Karpas-422 (cell line): ENCODE results near the gene NACA2. TPM values are rescaled to one million over a fixed set of nuclear protein-coding genes. Genes with fewer than 3 reads are reported as not detected.
"Not testable (repeated sequence)": the region's sequence is repeated elsewhere in the genome, so short reads cannot be mapped to it uniquely, and the experiment has no call there.

Experiments used
- DNase-seq: peaks from one replicate; pipeline ENCODE4 v3.0.0-alpha.2; 2015
- H2AFZ ChIP-seq: fragments of 200-600 bp; sonication (generic); 2 replicates; pipeline ENCODE4 v1.6.1; 2014; ENCODE audit warnings: antibody characterized with exemption, low read length, mixed read lengths
- H3K27ac ChIP-seq: fragments of 200-600 bp; sonication (generic); 2 replicates; pipeline ENCODE4 v1.5.1; 2014; ENCODE audit warnings: mild to moderate bottlenecking, low read length, moderate library complexity
- H3K27me3 ChIP-seq: fragments of 200-600 bp; sonication (generic); 2 replicates; pipeline ENCODE4 v1.6.1; 2014; ENCODE audit warnings: low read length, mixed read lengths
- H3K36me3 ChIP-seq: fragments of 200-600 bp; sonication (generic); 2 replicates; pipeline ENCODE4 v1.6.1; 2014; ENCODE audit warnings: low read length, mixed read lengths; ENCODE audit not compliant: insufficient read depth
- H3K4me1 ChIP-seq: fragments of 200-600 bp; sonication (generic); 2 replicates; pipeline ENCODE4 v1.6.1; 2014; ENCODE audit warnings: mild to moderate bottlenecking, low read length, mixed read lengths
- H3K4me2 ChIP-seq: fragments of 200-600 bp; sonication (generic); 2 replicates; pipeline ENCODE4 v1.6.1; 2014; ENCODE audit warnings: low read length, low read depth, mild to moderate bottlenecking; ENCODE audit not compliant: poor library complexity, severe bottlenecking
- H3K4me3 ChIP-seq: fragments of 200-600 bp; sonication (generic); 2 replicates; pipeline ENCODE4 v1.5.1; 2014; ENCODE audit warnings: mild to moderate bottlenecking, antibody characterized with exemption, low read length, mixed read lengths
- H3K79me2 ChIP-seq: fragments of 200-600 bp; sonication (generic); 2 replicates; pipeline ENCODE4 v1.6.1; 2014; ENCODE audit warnings: mild to moderate bottlenecking, low read length, mixed read lengths
- H3K9ac ChIP-seq: fragments of 200-600 bp; sonication (generic); 2 replicates; pipeline ENCODE4 v1.6.0; 2014; ENCODE audit warnings: low read length
- H3K9me2 ChIP-seq: fragments of 200-600 bp; sonication (generic), shearing (Covaris generic); replicated peaks from 2 replicates; pipeline ENCODE4 v1.6.0; 2014; ENCODE audit warnings: mild to moderate bottlenecking, low read length, moderate library complexity; ENCODE audit not compliant: insufficient read depth
- H3K9me3 ChIP-seq: fragments of 300-700, 200-600 bp; sonication (generic); 2 replicates; pipeline ENCODE4 v1.6.1; 2014; ENCODE audit warnings: low read length, mixed read lengths
- H4K20me1 ChIP-seq: fragments of 200-600 bp; sonication (generic); 2 replicates; pipeline ENCODE4 v1.6.1; 2014; ENCODE audit warnings: mild to moderate bottlenecking, antibody characterized with exemption, low read length, low read depth; ENCODE audit not compliant: insufficient read depth
- total RNA-seq: library from RNA; depleted of rRNA; stranded (reverse); fragments of >200 nt; shearing (Covaris generic); gene quantifications from 2 replicates; pipeline ENCODE4 v1.2.3, GENCODE V29; 2014; ENCODE audit warnings: low replicate concordance

The NACA2 gene
- total RNA-seq, 1 experiment from 2014 or later: not detected

GRCh38 chr17:61571624-61572023 is 19.4 kb downstream of the NACA2 start:
- no peak overlapping the region for H3K27ac ChIP-seq
- H2AFZ ChIP-seq: no peak overlapping the region
- no peaks in the 10 kb centered on the region for H4K20me1 ChIP-seq
- H3K79me2 ChIP-seq: no peaks in the 10 kb centered on the region
- no peaks in the 10 kb centered on the region for H3K9me3 ChIP-seq
- H3K27me3 ChIP-seq: no peaks in the 10 kb centered on the region
- DNase-seq: peak; percentile 11
- H3K4me2 ChIP-seq: no peak overlapping the region
- no peak overlapping the region for H3K4me3 ChIP-seq
- H3K9me2 ChIP-seq: no peaks in the 10 kb centered on the region
- H3K36me3 ChIP-seq: no peaks in the 10 kb centered on the region
- no peak overlapping the region for H3K9ac ChIP-seq
- no peaks in the 10 kb centered on the region for H3K4me1 ChIP-seq

- no peaks in the 10 kb centered on the region for H3K9me3 ChIP-seq
- H3K4me3 ChIP-seq: no peak overlapping the region
- H3K27ac ChIP-seq: no peak overlapping the region
- H3K36me3 ChIP-seq: no peaks in the 10 kb centered on the region
- no peak overlapping the region for H3K9ac ChIP-seq
- H3K4me1 ChIP-seq: no peaks in the 10 kb centered on the region
- H3K79me2 ChIP-seq: no peaks in the 10 kb centered on the region
- H4K20me1 ChIP-seq: no peaks in the 10 kb centered on the region
- no peaks in the 10 kb centered on the region for H3K27me3 ChIP-seq
- no peaks in the 10 kb centered on the region for H3K9me2 ChIP-seq
- no peak overlapping the region for H3K4me2 ChIP-seq
- no peak overlapping the region for H2AFZ ChIP-seq
- DNase-seq: peak; percentile 68
Measured at GRCh38 chr17:61570118-61570517, 20.9 kb downstream of the NACA2 start.

GRCh38 chr17:61569525-61569924 is 21.5 kb downstream of the NACA2 start:
- H3K36me3 ChIP-seq, H3K79me2 ChIP-seq, H3K9ac ChIP-seq, H3K27ac ChIP-seq, H3K4me1 ChIP-seq, H3K4me2 ChIP-seq, H3K4me3 ChIP-seq, H4K20me1 ChIP-seq, H3K9me3 ChIP-seq, H2AFZ ChIP-seq, H3K9me2 ChIP-seq, H3K27me3 ChIP-seq: not testable (repeated sequence)
- DNase-seq: peak; percentile 16

- no peaks in the 10 kb centered on the region for H3K36me3 ChIP-seq
- H3K9me3 ChIP-seq: no peaks in the 10 kb centered on the region
- H3K4me1 ChIP-seq: no peaks in the 10 kb centered on the region
- no peak overlapping the region for H3K4me2 ChIP-seq
- no peaks in the 10 kb centered on the region for H3K79me2 ChIP-seq
- H3K27ac ChIP-seq: no peak overlapping the region
- peak; percentile 14 for DNase-seq
- H4K20me1 ChIP-seq: no peaks in the 10 kb centered on the region
- no peak overlapping the region for H3K4me3 ChIP-seq
- no peaks in the 10 kb centered on the region for H3K27me3 ChIP-seq
- H2AFZ ChIP-seq: no peak overlapping the region
- no peak overlapping the region for H3K9ac ChIP-seq
- no peaks in the 10 kb centered on the region for H3K9me2 ChIP-seq
Measured at GRCh38 chr17:61568219-61569072, 22.6 kb downstream of the NACA2 start.

GRCh38 chr17:61567045-61567802 is 23.8 kb downstream of the NACA2 start:
- H3K4me3 ChIP-seq: no peak overlapping the region
- H3K27me3 ChIP-seq: no peaks in the 10 kb centered on the region
- H4K20me1 ChIP-seq: no peaks in the 10 kb centered on the region
- no peaks in the 10 kb centered on the region for H3K9me3 ChIP-seq
- H2AFZ ChIP-seq: no peak overlapping the region
- H3K36me3 ChIP-seq: no peaks in the 10 kb centered on the region
- DNase-seq: peak; percentile 9
- H3K9ac ChIP-seq: no peak overlapping the region
- no peak overlapping the region for H3K4me2 ChIP-seq
- no peaks in the 10 kb centered on the region for H3K4me1 ChIP-seq
- no peaks in the 10 kb centered on the region for H3K9me2 ChIP-seq
- H3K79me2 ChIP-seq: no peaks in the 10 kb centered on the region
- no peak overlapping the region for H3K27ac ChIP-seq

- not testable (repeated sequence) for H3K9ac ChIP-seq, H3K4me3 ChIP-seq, H3K36me3 ChIP-seq, H3K4me1 ChIP-seq, DNase-seq, H2AFZ ChIP-seq, H3K9me3 ChIP-seq, H3K27ac ChIP-seq, H4K20me1 ChIP-seq, H3K79me2 ChIP-seq, H3K27me3 ChIP-seq, H3K4me2 ChIP-seq, H3K9me2 ChIP-seq
Measured at GRCh38 chr17:61566448-61566847, 24.6 kb downstream of the NACA2 start.

- DNase-seq, H3K9me2 ChIP-seq, H4K20me1 ChIP-seq, H3K27ac ChIP-seq, H3K4me2 ChIP-seq, H3K9me3 ChIP-seq, H3K9ac ChIP-seq, H2AFZ ChIP-seq, H3K36me3 ChIP-seq, H3K4me1 ChIP-seq, H3K79me2 ChIP-seq, H3K4me3 ChIP-seq, H3K27me3 ChIP-seq: not testable (repeated sequence)
Measured at GRCh38 chr17:61565850-61566249, 25.2 kb downstream of the NACA2 start.

GRCh38 chr17:61565213-61565612 is 25.8 kb downstream of the NACA2 start:
- no peaks in the 10 kb centered on the region for H4K20me1 ChIP-seq
- H3K79me2 ChIP-seq: no peaks in the 10 kb centered on the region
- H3K27ac ChIP-seq: no peak overlapping the region
- no peaks in the 10 kb centered on the region for H3K4me1 ChIP-seq
- no peaks in the 10 kb centered on the region for H3K9me2 ChIP-seq
- no peak for DNase-seq
- H3K4me3 ChIP-seq: no peak overlapping the region
- no peaks in the 10 kb centered on the region for H3K36me3 ChIP-seq
- no peak overlapping the region for H3K4me2 ChIP-seq
- H3K9ac ChIP-seq: no peak overlapping the region
- no peak overlapping the region for H2AFZ ChIP-seq
- H3K9me3 ChIP-seq: no peaks in the 10 kb centered on the region
- no peaks in the 10 kb centered on the region for H3K27me3 ChIP-seq
